Vagina (tissue), 2 donors: Measurements from ENCODE around the gene TPRN.

Source experiments
- CTCF ChIP-seq, 3 experiments: fragments of 450-650 bp in 2 of 3; fragments of 200-600 bp in 1 of 3; sonication (generic) in 1 of 3; IDR thresholded peaks; one replicate each; pipeline ENCODE4 v1.5.1; 2017 to 2019; ENCODE audit warnings: antibody characterized with exemption in 3 of 3, mild to moderate bottlenecking in 2 of 3, moderate library complexity in 2 of 3
- POLR2A ChIP-seq, 2 donors: fragments of 450-650 bp; IDR thresholded peaks; one replicate each; pipeline ENCODE4 v1.6.1; 2017; ENCODE audit warnings: antibody characterized with exemption in 2 of 2, mild to moderate bottlenecking in 2 of 2, moderate library complexity in 2 of 2

DNA sequence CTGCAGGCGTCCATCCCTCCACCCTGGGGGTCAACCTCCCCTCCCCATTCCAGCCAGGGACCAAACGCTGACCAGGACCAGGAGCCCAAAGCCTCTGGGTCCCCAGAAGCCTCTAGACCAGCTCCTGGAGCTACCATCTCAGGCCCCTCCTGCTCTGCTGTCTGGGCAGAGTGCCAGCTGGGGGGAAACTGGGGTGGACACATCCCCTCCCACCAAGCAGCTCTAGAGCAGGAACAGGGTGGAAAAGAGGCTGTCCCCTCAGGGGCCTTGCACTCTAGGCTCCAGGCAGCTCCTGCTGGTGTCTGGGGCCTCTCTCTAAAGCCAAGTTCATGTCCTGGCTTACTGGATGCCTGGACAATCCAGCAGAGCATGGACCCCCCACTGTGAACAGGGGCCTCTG is 7.7 kb downstream of the TPRN start:
- TF ChIP-seq CTCF (IDR thresholded peaks at IDR 0.05) (no peak), POLR2A (IDR thresholded peaks at IDR 0.05) (no peak)
